HepG2 (cell line): ENCODE results near the gene CHID1.

ENCODE experiments used
- ATF3 ChIP-seq: sonication (generic); formaldehyde crosslinking; IDR thresholded peaks from 2 replicates; pipeline ENCODE4 v1.4.0; 2020; ENCODE audit warnings: missing genetic modification reagents
- EZH2 ChIP-seq: conservative IDR thresholded peaks from 2 replicates; pipeline ENCODE4 v1.6.1; 2012; ENCODE audit warnings: mild to moderate bottlenecking, low read depth, low read length, moderate library complexity
- MIER2 ChIP-seq: IDR thresholded peaks from 2 replicates; pipeline ENCODE4 v1.6.1; 2016; ENCODE audit warnings: missing biosample characterization, missing genetic modification reagents
- POLR2AphosphoS5 ChIP-seq: IDR thresholded peaks from 2 replicates; pipeline ENCODE4 v1.6.1; 2012; ENCODE audit warnings: low read depth, low read length
- SNAPC2 ChIP-seq: sonication (generic); formaldehyde crosslinking; IDR thresholded peaks from 2 replicates; pipeline ENCODE4 v1.8.1; 2022; ENCODE audit warnings: mild to moderate bottlenecking, missing genetic modification reagents
- ZBTB4 ChIP-seq: sonication (generic); formaldehyde crosslinking; IDR thresholded peaks from 2 replicates; pipeline ENCODE4 v1.4.0; 2020; ENCODE audit warnings: missing genetic modification reagents, mild to moderate bottlenecking, borderline replicate concordance
- ZNF274 ChIP-seq: sonication (generic); formaldehyde crosslinking; IDR thresholded peaks from 2 replicates; pipeline ENCODE4 v1.5.1; 2020; ENCODE audit warnings: mild to moderate bottlenecking, missing genetic modification reagents
- ZNF292 ChIP-seq: sonication (generic); formaldehyde crosslinking; IDR thresholded peaks from 2 replicates; pipeline ENCODE4 v1.8.1; 2022; ENCODE audit warnings: mild to moderate bottlenecking, low read depth, missing genetic modification reagents, borderline replicate concordance
- TF ChIP-seq, protein P1 (sequence below): sonication (generic); formaldehyde crosslinking; IDR thresholded peaks from 2 replicates; pipeline ENCODE4 v1.4.0; 2020; ENCODE audit warnings: missing genetic modification reagents
- TF ChIP-seq, protein P2 (sequence below): sonication (generic); formaldehyde crosslinking; IDR thresholded peaks from 2 replicates; pipeline ENCODE4 v1.4.0; 2020; ENCODE audit warnings: low read depth, mild to moderate bottlenecking, missing genetic modification reagents

GRCh38 chr11:929405-929804 is 18.8 kb upstream of the CHID1 start:
- no peak for TF ChIP-seq POLR2AphosphoS5
- TF ChIP-seq ZNF292 (CRISPR knock-in tag), result no peak
- TF ChIP-seq ZNF274 (CRISPR knock-in tag), result no peak
- TF ChIP-seq SNAPC2 (CRISPR knock-in tag), result no peak
- TF ChIP-seq, protein P1, sequence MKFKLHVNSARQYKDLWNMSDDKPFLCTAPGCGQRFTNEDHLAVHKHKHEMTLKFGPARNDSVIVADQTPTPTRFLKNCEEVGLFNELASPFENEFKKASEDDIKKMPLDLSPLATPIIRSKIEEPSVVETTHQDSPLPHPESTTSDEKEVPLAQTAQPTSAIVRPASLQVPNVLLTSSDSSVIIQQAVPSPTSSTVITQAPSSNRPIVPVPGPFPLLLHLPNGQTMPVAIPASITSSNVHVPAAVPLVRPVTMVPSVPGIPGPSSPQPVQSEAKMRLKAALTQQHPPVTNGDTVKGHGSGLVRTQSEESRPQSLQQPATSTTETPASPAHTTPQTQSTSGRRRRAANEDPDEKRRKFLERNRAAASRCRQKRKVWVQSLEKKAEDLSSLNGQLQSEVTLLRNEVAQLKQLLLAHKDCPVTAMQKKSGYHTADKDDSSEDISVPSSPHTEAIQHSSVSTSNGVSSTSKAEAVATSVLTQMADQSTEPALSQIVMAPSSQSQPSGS (CRISPR knock-in tag), result no peak
- TF ChIP-seq ZBTB4 (CRISPR knock-in tag), result no peak
- TF ChIP-seq, protein P2, sequence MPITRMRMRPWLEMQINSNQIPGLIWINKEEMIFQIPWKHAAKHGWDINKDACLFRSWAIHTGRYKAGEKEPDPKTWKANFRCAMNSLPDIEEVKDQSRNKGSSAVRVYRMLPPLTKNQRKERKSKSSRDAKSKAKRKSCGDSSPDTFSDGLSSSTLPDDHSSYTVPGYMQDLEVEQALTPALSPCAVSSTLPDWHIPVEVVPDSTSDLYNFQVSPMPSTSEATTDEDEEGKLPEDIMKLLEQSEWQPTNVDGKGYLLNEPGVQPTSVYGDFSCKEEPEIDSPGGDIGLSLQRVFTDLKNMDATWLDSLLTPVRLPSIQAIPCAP (CRISPR knock-in tag), result no peak
- no peak for TF ChIP-seq EZH2
- no peak for TF ChIP-seq ATF3
- TF ChIP-seq MIER2 (CRISPR knock-in tag), result no peak
